Measurements from ENCODE around the gene ELMO2.

DNA sequence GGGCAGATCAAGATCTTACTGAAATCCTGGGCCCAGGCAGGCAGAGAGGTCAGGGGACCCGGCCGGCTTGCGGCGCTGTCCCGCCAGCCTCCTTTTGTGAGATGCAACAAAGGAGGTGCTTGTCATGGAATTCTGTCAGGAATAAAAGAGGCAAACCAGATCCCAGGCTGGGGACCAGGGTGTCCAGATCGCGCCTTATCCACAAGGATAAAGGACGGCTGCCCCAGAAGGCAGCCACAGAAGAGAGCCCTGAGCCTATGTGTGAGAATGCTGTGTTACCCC is 55.5 kb downstream of the ELMO2 start:
- TF ChIP-seq, protein P1, sequence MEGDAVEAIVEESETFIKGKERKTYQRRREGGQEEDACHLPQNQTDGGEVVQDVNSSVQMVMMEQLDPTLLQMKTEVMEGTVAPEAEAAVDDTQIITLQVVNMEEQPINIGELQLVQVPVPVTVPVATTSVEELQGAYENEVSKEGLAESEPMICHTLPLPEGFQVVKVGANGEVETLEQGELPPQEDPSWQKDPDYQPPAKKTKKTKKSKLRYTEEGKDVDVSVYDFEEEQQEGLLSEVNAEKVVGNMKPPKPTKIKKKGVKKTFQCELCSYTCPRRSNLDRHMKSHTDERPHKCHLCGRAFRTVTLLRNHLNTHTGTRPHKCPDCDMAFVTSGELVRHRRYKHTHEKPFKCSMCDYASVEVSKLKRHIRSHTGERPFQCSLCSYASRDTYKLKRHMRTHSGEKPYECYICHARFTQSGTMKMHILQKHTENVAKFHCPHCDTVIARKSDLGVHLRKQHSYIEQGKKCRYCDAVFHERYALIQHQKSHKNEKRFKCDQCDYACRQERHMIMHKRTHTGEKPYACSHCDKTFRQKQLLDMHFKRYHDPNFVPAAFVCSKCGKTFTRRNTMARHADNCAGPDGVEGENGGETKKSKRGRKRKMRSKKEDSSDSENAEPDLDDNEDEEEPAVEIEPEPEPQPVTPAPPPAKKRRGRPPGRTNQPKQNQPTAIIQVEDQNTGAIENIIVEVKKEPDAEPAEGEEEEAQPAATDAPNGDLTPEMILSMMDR (IDR thresholded peaks at IDR 0.05): no peak
- TF ChIP-seq EZH2 (IDR thresholded peaks at IDR 0.05; ENCODE audit: borderline replicate concordance, insufficient read depth, low read depth, low read length, poor library complexity, severe bottlenecking): no peak
